AG04449 (cell line): Measurements from ENCODE around the gene SSTR4.

ENCODE experiments used
- CTCF ChIA-PET: fragments of 350-600 bp; formaldehyde crosslinking; extraction: SDS; loops from one replicate; lab custom pipeline; 2021; ENCODE audit warnings: antibody characterized with exemption; lab: Yijun Ruan, JAX
- POLR2A ChIA-PET: fragments of 400-600, 350-600 bp; formaldehyde crosslinking; extraction: SDS; loops from one replicate; lab custom pipeline; 2020; ENCODE audit warnings: antibody characterized with exemption, inconsistent platforms; lab: Yijun Ruan, JAX
- DNase-seq: peaks from one replicate; pipeline ENCODE4 v3.0.0-alpha.2; 2010; ENCODE audit warnings: low read depth, low spot score
- H3K4me3 ChIP-seq: 2 replicates; pipeline ENCODE4 v1.5.1; 2011; ENCODE audit warnings: low read depth, mild to moderate bottlenecking, control low read depth, low read length
- TF ChIP-seq, protein P1 (sequence below): IDR thresholded peaks from one replicate; pipeline ENCODE4 v1.5.1; 2011; ENCODE audit warnings: mild to moderate bottlenecking, moderate library complexity, low read length, control low read depth, inconsistent platforms; ENCODE audit not compliant: insufficient read depth; ENCODE audit errors: missing control alignments

The SSTR4 gene

DNA sequence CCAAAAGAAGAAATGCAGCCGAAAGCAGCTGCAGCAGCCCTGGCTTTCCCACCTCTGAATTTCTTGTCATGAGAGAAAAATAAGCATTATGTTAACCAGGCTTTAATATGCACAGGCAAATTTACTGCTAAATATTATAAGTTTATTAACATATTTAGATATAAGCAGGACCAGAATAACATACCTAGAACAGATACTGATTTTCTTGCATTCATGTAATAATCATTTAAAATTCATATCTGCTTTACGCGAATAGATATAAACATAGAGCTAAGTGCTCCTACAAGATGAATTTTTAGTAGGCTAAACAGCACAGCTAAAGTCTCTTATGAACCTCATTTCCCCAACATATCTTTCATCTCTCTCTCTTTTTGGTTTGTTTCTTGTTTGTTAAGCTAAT is 36.3 kb downstream of the SSTR4 start:
- no peak for DNase-seq
- CTCF ChIA-PET, result no interaction called here
- POLR2A ChIA-PET, result no interaction called here
- TF ChIP-seq, protein P1, sequence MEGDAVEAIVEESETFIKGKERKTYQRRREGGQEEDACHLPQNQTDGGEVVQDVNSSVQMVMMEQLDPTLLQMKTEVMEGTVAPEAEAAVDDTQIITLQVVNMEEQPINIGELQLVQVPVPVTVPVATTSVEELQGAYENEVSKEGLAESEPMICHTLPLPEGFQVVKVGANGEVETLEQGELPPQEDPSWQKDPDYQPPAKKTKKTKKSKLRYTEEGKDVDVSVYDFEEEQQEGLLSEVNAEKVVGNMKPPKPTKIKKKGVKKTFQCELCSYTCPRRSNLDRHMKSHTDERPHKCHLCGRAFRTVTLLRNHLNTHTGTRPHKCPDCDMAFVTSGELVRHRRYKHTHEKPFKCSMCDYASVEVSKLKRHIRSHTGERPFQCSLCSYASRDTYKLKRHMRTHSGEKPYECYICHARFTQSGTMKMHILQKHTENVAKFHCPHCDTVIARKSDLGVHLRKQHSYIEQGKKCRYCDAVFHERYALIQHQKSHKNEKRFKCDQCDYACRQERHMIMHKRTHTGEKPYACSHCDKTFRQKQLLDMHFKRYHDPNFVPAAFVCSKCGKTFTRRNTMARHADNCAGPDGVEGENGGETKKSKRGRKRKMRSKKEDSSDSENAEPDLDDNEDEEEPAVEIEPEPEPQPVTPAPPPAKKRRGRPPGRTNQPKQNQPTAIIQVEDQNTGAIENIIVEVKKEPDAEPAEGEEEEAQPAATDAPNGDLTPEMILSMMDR, result no peak
- H3K4me3 ChIP-seq, result no peak overlapping the region

- TF ChIP-seq, protein P1, result no peak
- DNase-seq, result no peak
- POLR2A ChIA-PET, result no interaction called here
- CTCF ChIA-PET, result no interaction called here
- H3K4me3 ChIP-seq, result no peak overlapping the region
Measured at GRCh38 chr20:23071996-23072395, 36.9 kb downstream of the SSTR4 start.

DNA sequence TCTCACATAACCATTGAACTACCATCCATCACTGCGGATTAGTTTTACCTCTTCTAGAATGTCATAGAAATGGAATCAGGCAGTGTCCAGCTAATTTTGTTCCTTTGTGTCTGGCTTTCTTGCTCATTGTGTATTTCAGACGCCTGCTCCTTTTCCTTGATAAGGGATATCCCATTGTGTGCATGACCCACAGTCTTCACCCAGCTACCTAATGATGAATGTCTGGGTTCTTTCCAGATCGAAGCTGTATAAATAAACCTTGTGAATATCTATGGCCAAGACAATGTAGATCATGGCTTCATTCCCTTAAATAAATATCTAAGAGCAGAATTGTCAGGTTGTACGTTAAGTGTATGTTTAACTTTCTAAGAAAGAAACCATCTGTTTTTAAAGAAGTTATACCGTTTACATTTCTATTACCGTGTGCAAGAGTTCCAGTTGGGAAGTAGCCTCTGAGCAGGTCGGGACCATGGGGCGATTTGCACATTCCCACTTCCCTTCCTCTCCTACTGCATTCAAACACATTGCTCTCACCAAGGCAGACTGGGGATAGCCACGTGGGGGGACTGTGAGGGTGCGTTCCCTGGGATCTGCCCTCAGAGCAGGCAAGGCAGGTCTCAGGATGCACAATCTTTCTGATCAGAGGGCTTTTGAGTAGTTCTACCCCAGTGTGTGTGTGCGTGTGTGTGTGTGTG is 37.9 kb downstream of the SSTR4 start:
- H3K4me3 ChIP-seq, result no peak overlapping the region
- TF ChIP-seq, protein P1, result no peak
- no peak for DNase-seq
- ChIA-PET CTCF (no interaction called here), POLR2A (no interaction called here)

DNA sequence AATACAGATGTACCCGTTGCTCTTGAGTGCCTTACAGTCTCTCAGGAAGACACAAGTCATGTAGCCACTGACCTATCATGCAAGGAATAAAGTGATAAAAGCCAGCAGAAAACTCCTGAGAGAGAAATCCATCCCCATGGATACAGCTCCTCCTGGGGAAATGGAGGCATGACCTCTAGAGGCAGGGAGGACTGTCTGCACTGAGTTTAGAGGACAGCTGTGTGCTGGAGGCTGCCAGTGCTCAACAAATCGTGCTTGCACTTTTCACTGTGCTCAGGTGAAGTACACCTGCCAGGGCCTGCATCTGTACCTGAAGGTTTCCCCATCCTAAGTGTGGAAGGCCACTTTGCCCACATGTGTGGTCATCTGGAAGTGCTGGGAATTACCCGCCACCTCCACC is 38.9 kb downstream of the SSTR4 start:
- no peak for DNase-seq
- TF ChIP-seq, protein P1, result no peak
- CTCF ChIA-PET, result no interaction called here
- no peak overlapping the region for H3K4me3 ChIP-seq
- POLR2A ChIA-PET, result no interaction called here

- POLR2A ChIA-PET, result no interaction called here
- no peak overlapping the region for H3K4me3 ChIP-seq
- no peak for DNase-seq
- CTCF ChIA-PET, result no interaction called here
- TF ChIP-seq, protein P1, result no peak
Measured at GRCh38 chr20:23077277-23077676, 42.2 kb downstream of the SSTR4 start.

DNA sequence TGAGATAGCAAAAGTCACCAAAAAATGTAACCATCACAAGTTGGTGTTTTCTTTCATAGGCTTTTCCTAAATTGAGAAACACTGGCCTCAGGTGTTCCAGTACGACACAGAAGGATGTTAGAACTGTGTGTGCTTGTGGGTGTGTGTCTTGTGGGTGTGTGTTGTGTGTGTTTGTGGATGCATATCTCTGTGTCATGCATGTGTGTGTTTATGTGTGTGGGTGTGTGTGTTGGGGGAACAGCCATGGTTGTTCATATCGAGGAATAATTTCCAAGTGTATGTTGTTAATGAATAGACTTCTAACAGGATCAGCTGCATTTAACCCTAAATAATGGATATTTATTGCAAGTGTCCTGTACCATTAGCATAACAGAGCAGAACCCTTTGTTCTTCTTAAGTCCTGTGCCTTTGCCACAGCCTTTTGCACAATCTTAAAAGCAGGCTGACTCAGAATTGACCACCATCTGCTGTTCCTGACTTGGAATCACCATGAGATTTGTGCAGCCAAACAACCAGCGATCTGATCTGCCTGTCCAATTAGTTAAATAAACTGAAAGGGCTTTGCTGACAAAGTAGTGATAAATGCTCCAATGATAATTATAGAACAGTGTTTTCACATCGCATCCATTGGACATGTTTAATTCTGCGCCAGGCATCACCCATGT is 43.4 kb downstream of the SSTR4 start:
- CTCF ChIA-PET, result no interaction called here
- no peak for DNase-seq
- POLR2A ChIA-PET, result no interaction called here
- no peak overlapping the region for H3K4me3 ChIP-seq
- TF ChIP-seq, protein P1, result no peak
